ENCODE data around the gene DZANK1. TPM values are rescaled to one million over a fixed set of nuclear protein-coding genes. Genes with fewer than 3 reads are reported as not detected.

DZANK1 gene
- polyA plus RNA-seq, 1 donor from 2014 or later, result 10.6 TPM

DNA sequence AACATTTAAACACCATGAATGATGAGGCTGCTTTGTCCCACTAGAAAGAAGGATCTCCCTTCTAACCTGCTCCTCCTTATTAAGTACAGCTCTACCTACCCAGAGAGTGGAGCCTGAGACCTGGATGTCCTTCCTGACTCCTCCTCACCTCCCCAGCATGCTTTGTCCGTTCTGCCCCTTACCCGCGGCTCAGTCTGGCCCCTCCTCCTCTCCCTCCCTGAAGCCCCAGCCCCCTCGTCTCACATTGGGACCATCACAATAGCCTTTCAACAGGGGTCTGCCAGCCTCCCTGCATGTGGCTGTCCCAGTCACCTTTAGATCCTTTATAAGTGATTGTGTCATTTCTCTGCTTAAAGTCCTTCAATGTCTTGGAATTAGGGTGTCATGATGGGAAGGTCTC, 72.5 kb downstream of the DZANK1 start:
- H3F3A ChIP-seq (ENCODE audit: insufficient read depth, low read length, poor library complexity, severe bottlenecking), result no peaks in the 10 kb centered on the region
- H2AFZ ChIP-seq (ENCODE audit: low read depth, low read length), result no peak overlapping the region
- no peak overlapping the region for H3K4me2 ChIP-seq (ENCODE audit: low read length)
- no peak overlapping the region for H3K9ac ChIP-seq (ENCODE audit: low read length)
- H3K36me3 ChIP-seq (ENCODE audit: insufficient read depth, low read length), result peaks cover 5% of the 10 kb centered on the region
- no peaks in the 10 kb centered on the region for H3K79me2 ChIP-seq (replicated peaks; ENCODE audit: insufficient read depth, low read length)
- H3K4me3 ChIP-seq (ENCODE audit: low read length), result no peak overlapping the region
- no peaks in the 10 kb centered on the region for H3K9me2 ChIP-seq (ENCODE audit: insufficient read depth, low read length)
- no peak for TF ChIP-seq RAD21 (conservative IDR thresholded peaks at IDR 0.05)
- TF ChIP-seq CTCF (IDR thresholded peaks at IDR 0.05; ENCODE audit: poor library complexity, severe bottlenecking), result no peak
- no peak for TF ChIP-seq SMC3 (conservative IDR thresholded peaks at IDR 0.05; ENCODE audit: poor library complexity)
- no peak for TF ChIP-seq EZH2 (IDR thresholded peaks at IDR 0.05; ENCODE audit: borderline replicate concordance, insufficient read depth, low read length, poor library complexity, severe bottlenecking)
- TF ChIP-seq TAF1 (IDR thresholded peaks at IDR 0.05; ENCODE audit: low read depth), result no peak
- no peak for TF ChIP-seq MXI1 (conservative IDR thresholded peaks at IDR 0.05; ENCODE audit: poor library complexity, severe bottlenecking)
- no peak for TF ChIP-seq POLR2AphosphoS5 (IDR thresholded peaks at IDR 0.05)
- TF ChIP-seq EP300 (conservative IDR thresholded peaks at IDR 0.05; ENCODE audit: poor library complexity, severe bottlenecking), result no peak
- TF ChIP-seq, protein P1, sequence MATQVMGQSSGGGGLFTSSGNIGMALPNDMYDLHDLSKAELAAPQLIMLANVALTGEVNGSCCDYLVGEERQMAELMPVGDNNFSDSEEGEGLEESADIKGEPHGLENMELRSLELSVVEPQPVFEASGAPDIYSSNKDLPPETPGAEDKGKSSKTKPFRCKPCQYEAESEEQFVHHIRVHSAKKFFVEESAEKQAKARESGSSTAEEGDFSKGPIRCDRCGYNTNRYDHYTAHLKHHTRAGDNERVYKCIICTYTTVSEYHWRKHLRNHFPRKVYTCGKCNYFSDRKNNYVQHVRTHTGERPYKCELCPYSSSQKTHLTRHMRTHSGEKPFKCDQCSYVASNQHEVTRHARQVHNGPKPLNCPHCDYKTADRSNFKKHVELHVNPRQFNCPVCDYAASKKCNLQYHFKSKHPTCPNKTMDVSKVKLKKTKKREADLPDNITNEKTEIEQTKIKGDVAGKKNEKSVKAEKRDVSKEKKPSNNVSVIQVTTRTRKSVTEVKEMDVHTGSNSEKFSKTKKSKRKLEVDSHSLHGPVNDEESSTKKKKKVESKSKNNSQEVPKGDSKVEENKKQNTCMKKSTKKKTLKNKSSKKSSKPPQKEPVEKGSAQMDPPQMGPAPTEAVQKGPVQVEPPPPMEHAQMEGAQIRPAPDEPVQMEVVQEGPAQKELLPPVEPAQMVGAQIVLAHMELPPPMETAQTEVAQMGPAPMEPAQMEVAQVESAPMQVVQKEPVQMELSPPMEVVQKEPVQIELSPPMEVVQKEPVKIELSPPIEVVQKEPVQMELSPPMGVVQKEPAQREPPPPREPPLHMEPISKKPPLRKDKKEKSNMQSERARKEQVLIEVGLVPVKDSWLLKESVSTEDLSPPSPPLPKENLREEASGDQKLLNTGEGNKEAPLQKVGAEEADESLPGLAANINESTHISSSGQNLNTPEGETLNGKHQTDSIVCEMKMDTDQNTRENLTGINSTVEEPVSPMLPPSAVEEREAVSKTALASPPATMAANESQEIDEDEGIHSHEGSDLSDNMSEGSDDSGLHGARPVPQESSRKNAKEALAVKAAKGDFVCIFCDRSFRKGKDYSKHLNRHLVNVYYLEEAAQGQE (IDR thresholded peaks at IDR 0.05; ENCODE audit: borderline replicate concordance), result no peak
- no peaks in the 10 kb centered on the region for H3K9me3 ChIP-seq (ENCODE audit: low read length)
- no peak overlapping the region for H3K27ac ChIP-seq (ENCODE audit: low read length)
- H3K27me3 ChIP-seq (ENCODE audit: insufficient read depth, low read depth, low read length), result no peaks in the 10 kb centered on the region
- no peaks in the 10 kb centered on the region for H4K20me1 ChIP-seq (ENCODE audit: insufficient read depth)

- H3K9me3 ChIP-seq (ENCODE audit: low read length), result no peaks in the 10 kb centered on the region
- H4K20me1 ChIP-seq (ENCODE audit: insufficient read depth), result no peaks in the 10 kb centered on the region
- no peak overlapping the region for H3K9ac ChIP-seq (ENCODE audit: low read length)
- no peaks in the 10 kb centered on the region for H3K27me3 ChIP-seq (ENCODE audit: insufficient read depth, low read depth, low read length)
- H3K9me2 ChIP-seq (ENCODE audit: insufficient read depth, low read length), result no peaks in the 10 kb centered on the region
- H2AFZ ChIP-seq (ENCODE audit: low read depth, low read length), result no peak overlapping the region
- no peak overlapping the region for H3K4me2 ChIP-seq (ENCODE audit: low read length)
- no peak overlapping the region for H3K27ac ChIP-seq (ENCODE audit: low read length)
- H3K4me3 ChIP-seq (ENCODE audit: low read length), result no peak overlapping the region
- no peaks in the 10 kb centered on the region for H3K36me3 ChIP-seq (ENCODE audit: insufficient read depth, low read length)
- H3F3A ChIP-seq (ENCODE audit: insufficient read depth, low read length, poor library complexity, severe bottlenecking), result no peaks in the 10 kb centered on the region
- no peaks in the 10 kb centered on the region for H3K79me2 ChIP-seq (replicated peaks; ENCODE audit: insufficient read depth, low read length)
- TF ChIP-seq EP300 (conservative IDR thresholded peaks at IDR 0.05; ENCODE audit: poor library complexity, severe bottlenecking), result no peak
- TF ChIP-seq CTCF (IDR thresholded peaks at IDR 0.05; ENCODE audit: poor library complexity, severe bottlenecking), result no peak
- no peak for TF ChIP-seq EZH2 (IDR thresholded peaks at IDR 0.05; ENCODE audit: borderline replicate concordance, insufficient read depth, low read length, poor library complexity, severe bottlenecking)
- TF ChIP-seq POLR2AphosphoS5 (IDR thresholded peaks at IDR 0.05), result no peak
- TF ChIP-seq, protein P1 (IDR thresholded peaks at IDR 0.05; ENCODE audit: borderline replicate concordance), result no peak
- TF ChIP-seq RAD21 (conservative IDR thresholded peaks at IDR 0.05), result no peak
- no peak for TF ChIP-seq TAF1 (IDR thresholded peaks at IDR 0.05; ENCODE audit: low read depth)
- no peak for TF ChIP-seq MXI1 (conservative IDR thresholded peaks at IDR 0.05; ENCODE audit: poor library complexity, severe bottlenecking)
- no peak for TF ChIP-seq SMC3 (conservative IDR thresholded peaks at IDR 0.05; ENCODE audit: poor library complexity)
These were observed 75.1 kb downstream of the DZANK1 start for GRCh38 chr20:18391686-18392085.
